Hepatocyte (in vitro differentiated cells): ENCODE results near the gene TAAR2.

Experiments used
- EZH2 ChIP-seq: fragments of 200-600 bp; sonication (generic); IDR thresholded peaks from 2 replicates; pipeline ENCODE4 v1.6.1; 2016; ENCODE audit warnings: antibody characterized with exemption, mild to moderate bottlenecking, borderline replicate concordance
- EZH2phosphoT487 ChIP-seq: fragments of 200-600 bp; sonication (generic); IDR thresholded peaks from one replicate; pipeline ENCODE4 v1.6.1; 2018; ENCODE audit warnings: antibody characterized with exemption, mild to moderate bottlenecking, low read depth, moderate library complexity; ENCODE audit not compliant: unreplicated experiment, severe bottlenecking
- TF ChIP-seq, protein P1 (sequence below): fragments of 200-600 bp; sonication (generic); IDR thresholded peaks from 2 replicates; pipeline ENCODE4 v1.5.1; 2016; ENCODE audit warnings: antibody characterized with exemption, mild to moderate bottlenecking; ENCODE audit not compliant: poor library complexity

DNA sequence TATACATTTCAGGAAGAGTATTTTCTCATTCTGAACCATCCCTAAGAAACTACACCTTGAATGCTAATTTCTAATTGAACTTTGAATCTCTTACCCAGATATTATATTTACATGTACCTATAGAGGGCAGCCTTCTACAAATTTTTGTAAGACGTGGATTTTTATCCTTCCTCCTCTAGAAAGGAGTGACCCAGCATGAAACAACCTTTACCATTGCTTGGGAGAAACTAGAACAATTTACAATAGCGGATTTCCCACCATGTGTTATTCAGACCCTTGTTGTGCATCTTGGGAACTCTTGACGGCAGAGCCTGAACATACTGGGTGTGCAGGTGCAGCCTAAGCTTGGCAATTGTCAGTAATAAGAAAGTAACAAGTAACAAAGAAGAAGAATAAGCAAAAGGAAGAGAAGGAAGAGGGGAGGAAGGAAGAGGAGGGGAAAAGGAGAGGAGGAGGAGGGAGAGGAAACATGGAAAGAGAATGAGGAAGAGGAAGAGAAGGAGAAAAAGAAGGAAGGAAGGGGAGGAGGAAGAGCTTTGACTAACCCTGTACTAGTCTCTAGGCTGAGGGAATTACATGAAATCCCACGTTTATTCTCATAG is 45.7 kb upstream of the TAAR2 start:
- TF ChIP-seq, protein P1, sequence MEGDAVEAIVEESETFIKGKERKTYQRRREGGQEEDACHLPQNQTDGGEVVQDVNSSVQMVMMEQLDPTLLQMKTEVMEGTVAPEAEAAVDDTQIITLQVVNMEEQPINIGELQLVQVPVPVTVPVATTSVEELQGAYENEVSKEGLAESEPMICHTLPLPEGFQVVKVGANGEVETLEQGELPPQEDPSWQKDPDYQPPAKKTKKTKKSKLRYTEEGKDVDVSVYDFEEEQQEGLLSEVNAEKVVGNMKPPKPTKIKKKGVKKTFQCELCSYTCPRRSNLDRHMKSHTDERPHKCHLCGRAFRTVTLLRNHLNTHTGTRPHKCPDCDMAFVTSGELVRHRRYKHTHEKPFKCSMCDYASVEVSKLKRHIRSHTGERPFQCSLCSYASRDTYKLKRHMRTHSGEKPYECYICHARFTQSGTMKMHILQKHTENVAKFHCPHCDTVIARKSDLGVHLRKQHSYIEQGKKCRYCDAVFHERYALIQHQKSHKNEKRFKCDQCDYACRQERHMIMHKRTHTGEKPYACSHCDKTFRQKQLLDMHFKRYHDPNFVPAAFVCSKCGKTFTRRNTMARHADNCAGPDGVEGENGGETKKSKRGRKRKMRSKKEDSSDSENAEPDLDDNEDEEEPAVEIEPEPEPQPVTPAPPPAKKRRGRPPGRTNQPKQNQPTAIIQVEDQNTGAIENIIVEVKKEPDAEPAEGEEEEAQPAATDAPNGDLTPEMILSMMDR = peak; percentile 70
- TF ChIP-seq EZH2 (no peak), EZH2phosphoT487 (no peak)
